WTC11 (cell line): ENCODE results near the gene NDUFC2. TPM values are rescaled to one million over a fixed set of nuclear protein-coding genes. Genes with fewer than 3 reads are reported as not detected.
"Not testable (repeated sequence)": the region's sequence is repeated elsewhere in the genome, so short reads cannot be mapped to it uniquely, and the experiment has no call there.

Experiments
- ATAC-seq: fragments of 200-7000 bp; cut with Tn5 transposase; 2 replicates; pipeline ENCODE4 v1.10.0; 2021; ENCODE audit warnings: mild to moderate bottlenecking, moderate library complexity
- CTCF ChIA-PET: fragments of 300-600 bp; sonication (Branson Sonifier 250); formaldehyde crosslinking; loops from one replicate; lab custom pipeline; 2021; ENCODE audit warnings: antibody characterized with exemption; lab: Charles Lee
- POLR2A ChIA-PET: fragments of 350-600 bp; sonication (Branson Sonifier 250); formaldehyde crosslinking; loops from one replicate; lab custom pipeline; 2021; ENCODE audit warnings: antibody characterized with exemption; lab: Charles Lee
- DNase-seq: peaks from one replicate; pipeline ENCODE4 v3.0.0; 2021; ENCODE audit warnings: low spot score
- H3K27ac Mint-ChIP-seq: 2 replicates; pipeline ENCODE4 v1.8.0; 2021; ENCODE audit warnings: mixed read lengths
- H3K27me3 Mint-ChIP-seq: 2 replicates; pipeline ENCODE4 v1.8.0; 2021; ENCODE audit warnings: low read depth, mild to moderate bottlenecking, moderate library complexity, mixed read lengths
- H3K36me3 Mint-ChIP-seq: 2 replicates; pipeline ENCODE4 v1.8.0; 2021; ENCODE audit warnings: mixed read lengths
- H3K4me1 Mint-ChIP-seq: 2 replicates; pipeline ENCODE4 v1.8.0; 2022; ENCODE audit warnings: mixed read lengths
- H3K4me3 Mint-ChIP-seq: 2 replicates; pipeline ENCODE4 v1.8.0; 2021; ENCODE audit warnings: mild to moderate bottlenecking, moderate library complexity, mixed read lengths
- H3K9me3 Mint-ChIP-seq: 2 replicates; pipeline ENCODE4 v1.8.0; 2021; ENCODE audit warnings: mixed read lengths
- CREB1 ChIP-seq: sonication (generic); formaldehyde crosslinking; IDR thresholded peaks from 2 replicates; pipeline ENCODE4 v1.8.0; 2023; ENCODE audit warnings: mild to moderate bottlenecking, missing genetic modification reagents
- EMX1 ChIP-seq: fragments of 250-450 bp; sonication (Bioruptor Pico); IDR thresholded peaks from 2 replicates; pipeline ENCODE4 v1.8.0; 2021; ENCODE audit warnings: mild to moderate bottlenecking
- ETV6 ChIP-seq: sonication (generic); formaldehyde crosslinking; IDR thresholded peaks from 2 replicates; pipeline ENCODE4 v1.8.1; 2022; ENCODE audit warnings: mild to moderate bottlenecking, missing genetic modification reagents
- GTF2I ChIP-seq: fragments of 250-450 bp; sonication (Bioruptor Pico); conservative IDR thresholded peaks from 2 replicates; pipeline ENCODE4 v1.4.0; 2021; ENCODE audit warnings: mild to moderate bottlenecking
- MLX ChIP-seq: sonication (generic); formaldehyde crosslinking; IDR thresholded peaks from 2 replicates; pipeline ENCODE4 v1.8.1; 2023; ENCODE audit warnings: mild to moderate bottlenecking, missing genetic modification reagents, moderate library complexity
- NFE2L1 ChIP-seq: sonication (generic); formaldehyde crosslinking; IDR thresholded peaks from 2 replicates; pipeline ENCODE4 v1.8.1; 2023; ENCODE audit warnings: missing genetic modification reagents
- PRRX2 ChIP-seq: fragments of 250-450 bp; sonication (Bioruptor Pico); IDR thresholded peaks from 2 replicates; pipeline ENCODE4 v1.8.0; 2021; ENCODE audit warnings: mild to moderate bottlenecking
- SMAD3 ChIP-seq: sonication (generic); formaldehyde crosslinking; IDR thresholded peaks from 2 replicates; pipeline ENCODE4 v1.8.0; 2022; ENCODE audit warnings: missing genetic modification reagents, mild to moderate bottlenecking, borderline replicate concordance
- SP1 ChIP-seq: sonication (generic); formaldehyde crosslinking; conservative IDR thresholded peaks from 2 replicates; pipeline ENCODE4 v1.8.1; 2022; ENCODE audit warnings: missing genetic modification reagents
- STAT6 ChIP-seq: sonication (generic); formaldehyde crosslinking; conservative IDR thresholded peaks from 2 replicates; pipeline ENCODE4 v1.8.1; 2023; ENCODE audit warnings: mild to moderate bottlenecking, low read depth, missing genetic modification reagents, moderate library complexity
- ZBTB21 ChIP-seq: sonication (generic); formaldehyde crosslinking; IDR thresholded peaks from 2 replicates; pipeline ENCODE4 v1.8.1; 2023; ENCODE audit warnings: mild to moderate bottlenecking, missing genetic modification reagents, borderline replicate concordance
- ZBTB43 ChIP-seq: sonication (generic); formaldehyde crosslinking; IDR thresholded peaks from 2 replicates; pipeline ENCODE4 v1.8.1; 2023; ENCODE audit warnings: mild to moderate bottlenecking, missing genetic modification reagents
- ZNF121 ChIP-seq: sonication (generic); formaldehyde crosslinking; IDR thresholded peaks from 2 replicates; pipeline ENCODE4 v1.8.0; 2023; ENCODE audit warnings: missing genetic modification reagents
- ZNF138 ChIP-seq: sonication (generic); formaldehyde crosslinking; conservative IDR thresholded peaks from 2 replicates; pipeline ENCODE4 v1.8.1; 2022; ENCODE audit warnings: mild to moderate bottlenecking, moderate library complexity, missing genetic modification reagents
- ZNF219 ChIP-seq: sonication (generic); formaldehyde crosslinking; IDR thresholded peaks from 2 replicates; pipeline ENCODE4 v1.8.0; 2023; ENCODE audit warnings: missing genetic modification reagents, mild to moderate bottlenecking, borderline replicate concordance
- ZNF317 ChIP-seq: sonication (generic); formaldehyde crosslinking; IDR thresholded peaks from 2 replicates; pipeline ENCODE4 v1.8.1; 2023; ENCODE audit warnings: low read depth, mild to moderate bottlenecking, moderate library complexity, missing genetic modification reagents, borderline replicate concordance
- ZNF396 ChIP-seq: fragments of 250-450 bp; sonication (Bioruptor Pico); IDR thresholded peaks from 2 replicates; pipeline ENCODE4 v1.8.0; 2021; ENCODE audit warnings: mild to moderate bottlenecking, moderate library complexity, borderline replicate concordance
- total RNA-seq: library from RNA; stranded (reverse); gene quantifications from 3 replicates; pipeline ENCODE4 v1.2.3, GENCODE V29; 2021
- TF ChIP-seq, protein P1 (sequence below): sonication (generic); formaldehyde crosslinking; IDR thresholded peaks from 2 replicates; pipeline ENCODE4 v1.8.0; 2022; ENCODE audit warnings: mild to moderate bottlenecking, missing genetic modification reagents
- TF ChIP-seq, protein P2 (sequence below): sonication (generic); formaldehyde crosslinking; IDR thresholded peaks from 2 replicates; pipeline ENCODE4 v1.8.0; 2022; ENCODE audit warnings: mild to moderate bottlenecking, missing genetic modification reagents
- TF ChIP-seq, protein P3 (sequence below): sonication (generic); formaldehyde crosslinking; IDR thresholded peaks from 2 replicates; pipeline ENCODE4 v1.8.0; 2023; ENCODE audit warnings: mild to moderate bottlenecking, missing genetic modification reagents
- TF ChIP-seq, protein P4 (sequence below): sonication (generic); formaldehyde crosslinking; IDR thresholded peaks from 2 replicates; pipeline ENCODE4 v1.8.0; 2023; ENCODE audit warnings: missing genetic modification reagents
- TF ChIP-seq, protein P5 (sequence below): sonication (generic); formaldehyde crosslinking; IDR thresholded peaks from 2 replicates; pipeline ENCODE4 v1.8.1; 2023; ENCODE audit warnings: mild to moderate bottlenecking, missing genetic modification reagents

Gene NDUFC2
- total RNA-seq, 1 experiment from 2014 or later, result 215 TPM

DNA sequence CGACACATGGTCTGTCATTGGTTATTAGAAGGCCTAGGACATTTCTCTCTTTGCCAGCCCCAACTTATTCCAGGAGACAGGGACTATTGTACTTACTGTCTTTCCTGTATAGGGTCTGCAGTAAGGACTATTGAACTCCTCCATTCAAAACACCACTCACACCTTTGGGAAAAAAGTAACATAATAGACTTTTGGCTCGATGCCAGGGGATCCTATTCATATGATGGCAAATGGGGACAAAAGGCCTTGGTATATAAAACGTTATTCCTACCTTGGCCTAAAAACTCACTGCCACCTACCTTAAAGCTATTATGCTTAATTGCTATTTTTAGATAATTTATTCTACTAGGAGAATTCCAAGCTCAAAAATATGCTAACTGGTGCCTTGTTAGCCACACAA is 6.3 kb upstream of the NDUFC2 start:
- H3K27me3 Mint-ChIP-seq, result peaks cover 6% of the 10 kb centered on the region
- TF ChIP-seq, protein P1, sequence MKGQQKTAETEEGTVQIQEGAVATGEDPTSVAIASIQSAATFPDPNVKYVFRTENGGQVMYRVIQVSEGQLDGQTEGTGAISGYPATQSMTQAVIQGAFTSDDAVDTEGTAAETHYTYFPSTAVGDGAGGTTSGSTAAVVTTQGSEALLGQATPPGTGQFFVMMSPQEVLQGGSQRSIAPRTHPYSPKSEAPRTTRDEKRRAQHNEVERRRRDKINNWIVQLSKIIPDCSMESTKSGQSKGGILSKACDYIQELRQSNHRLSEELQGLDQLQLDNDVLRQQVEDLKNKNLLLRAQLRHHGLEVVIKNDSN (CRISPR knock-in tag), result no peak
- TF ChIP-seq ETV6 (CRISPR knock-in tag) (no peak), EMX1 (CRISPR knock-in tag) (no peak), ZNF396 (CRISPR knock-in tag) (no peak), GTF2I (CRISPR knock-in tag) (no peak), STAT6 (CRISPR knock-in tag) (no peak), ZNF317 (no peak), CREB1 (CRISPR knock-in tag) (no peak), ZNF219 (CRISPR knock-in tag) (no peak), ZNF121 (CRISPR knock-in tag) (no peak), NFE2L1 (no peak)
- TF ChIP-seq, protein P2, sequence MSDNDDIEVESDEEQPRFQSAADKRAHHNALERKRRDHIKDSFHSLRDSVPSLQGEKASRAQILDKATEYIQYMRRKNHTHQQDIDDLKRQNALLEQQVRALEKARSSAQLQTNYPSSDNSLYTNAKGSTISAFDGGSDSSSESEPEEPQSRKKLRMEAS (CRISPR knock-in tag), result no peak
- TF ChIP-seq, protein P3, sequence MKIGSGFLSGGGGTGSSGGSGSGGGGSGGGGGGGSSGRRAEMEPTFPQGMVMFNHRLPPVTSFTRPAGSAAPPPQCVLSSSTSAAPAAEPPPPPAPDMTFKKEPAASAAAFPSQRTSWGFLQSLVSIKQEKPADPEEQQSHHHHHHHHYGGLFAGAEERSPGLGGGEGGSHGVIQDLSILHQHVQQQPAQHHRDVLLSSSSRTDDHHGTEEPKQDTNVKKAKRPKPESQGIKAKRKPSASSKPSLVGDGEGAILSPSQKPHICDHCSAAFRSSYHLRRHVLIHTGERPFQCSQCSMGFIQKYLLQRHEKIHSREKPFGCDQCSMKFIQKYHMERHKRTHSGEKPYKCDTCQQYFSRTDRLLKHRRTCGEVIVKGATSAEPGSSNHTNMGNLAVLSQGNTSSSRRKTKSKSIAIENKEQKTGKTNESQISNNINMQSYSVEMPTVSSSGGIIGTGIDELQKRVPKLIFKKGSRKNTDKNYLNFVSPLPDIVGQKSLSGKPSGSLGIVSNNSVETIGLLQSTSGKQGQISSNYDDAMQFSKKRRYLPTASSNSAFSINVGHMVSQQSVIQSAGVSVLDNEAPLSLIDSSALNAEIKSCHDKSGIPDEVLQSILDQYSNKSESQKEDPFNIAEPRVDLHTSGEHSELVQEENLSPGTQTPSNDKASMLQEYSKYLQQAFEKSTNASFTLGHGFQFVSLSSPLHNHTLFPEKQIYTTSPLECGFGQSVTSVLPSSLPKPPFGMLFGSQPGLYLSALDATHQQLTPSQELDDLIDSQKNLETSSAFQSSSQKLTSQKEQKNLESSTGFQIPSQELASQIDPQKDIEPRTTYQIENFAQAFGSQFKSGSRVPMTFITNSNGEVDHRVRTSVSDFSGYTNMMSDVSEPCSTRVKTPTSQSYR (CRISPR knock-in tag), result no peak
- TF ChIP-seq, protein P4, sequence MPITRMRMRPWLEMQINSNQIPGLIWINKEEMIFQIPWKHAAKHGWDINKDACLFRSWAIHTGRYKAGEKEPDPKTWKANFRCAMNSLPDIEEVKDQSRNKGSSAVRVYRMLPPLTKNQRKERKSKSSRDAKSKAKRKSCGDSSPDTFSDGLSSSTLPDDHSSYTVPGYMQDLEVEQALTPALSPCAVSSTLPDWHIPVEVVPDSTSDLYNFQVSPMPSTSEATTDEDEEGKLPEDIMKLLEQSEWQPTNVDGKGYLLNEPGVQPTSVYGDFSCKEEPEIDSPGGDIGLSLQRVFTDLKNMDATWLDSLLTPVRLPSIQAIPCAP, result no peak
- H3K4me3 Mint-ChIP-seq, result no peak overlapping the region
- CTCF ChIA-PET, result no interaction called here
- H3K4me1 Mint-ChIP-seq, result peaks cover 1% of the 10 kb centered on the region; the same call in 1 of the 2 replicates
- no peaks in the 10 kb centered on the region for H3K36me3 Mint-ChIP-seq
- H3K27ac Mint-ChIP-seq, result no peak overlapping the region
- POLR2A ChIA-PET, result no interaction called here
- no peak for ATAC-seq
- H3K9me3 Mint-ChIP-seq, result no peaks in the 10 kb centered on the region
- DNase-seq, result no peak

GRCh38 chr11:78084506-78084905 is 4.8 kb upstream of the NDUFC2 start:
- H3K9me3 Mint-ChIP-seq, ATAC-seq, H3K4me3 Mint-ChIP-seq, DNase-seq, H3K4me1 Mint-ChIP-seq, H3K27me3 Mint-ChIP-seq, CTCF ChIA-PET, H3K36me3 Mint-ChIP-seq, H3K27ac Mint-ChIP-seq, POLR2A ChIA-PET: not testable (repeated sequence)

DNA sequence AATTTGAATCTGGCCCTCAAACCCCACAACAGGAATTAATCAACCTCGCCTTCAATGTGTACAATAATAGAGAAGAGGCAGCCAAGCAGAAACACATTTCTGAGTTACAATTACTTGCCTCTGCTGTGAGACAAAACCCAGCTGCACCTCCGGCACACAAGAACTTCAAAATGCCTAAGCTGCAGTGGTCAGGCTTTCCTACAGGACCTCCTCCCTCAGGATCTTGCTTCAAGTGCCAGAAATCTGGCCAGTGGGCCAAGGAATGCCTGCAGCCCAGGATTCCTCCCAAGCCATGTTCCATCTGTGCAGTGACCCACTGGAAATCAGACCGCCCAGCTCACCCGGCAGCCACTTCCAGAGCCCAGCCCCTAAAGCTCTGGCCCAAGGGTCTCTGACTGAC is 3.4 kb upstream of the NDUFC2 start:
- no peaks in the 10 kb centered on the region for H3K36me3 Mint-ChIP-seq
- peaks cover 8% of the 10 kb centered on the region for H3K27me3 Mint-ChIP-seq
- no peak overlapping the region for H3K4me3 Mint-ChIP-seq
- ATAC-seq (no peak), DNase-seq (no peak)
- peaks cover 13% of the 10 kb centered on the region for H3K4me1 Mint-ChIP-seq
- no peaks in the 10 kb centered on the region for H3K9me3 Mint-ChIP-seq
- POLR2A ChIA-PET, result no interaction called here
- CTCF ChIA-PET, result no interaction called here
- H3K27ac Mint-ChIP-seq, result no peak overlapping the region
- TF ChIP-seq PRRX2, result no peak
- TF ChIP-seq SP1 (CRISPR knock-in tag), result no peak
- no peak for TF ChIP-seq NFE2L1
- no peak for TF ChIP-seq SMAD3 (CRISPR knock-in tag)
- TF ChIP-seq, protein P5, sequence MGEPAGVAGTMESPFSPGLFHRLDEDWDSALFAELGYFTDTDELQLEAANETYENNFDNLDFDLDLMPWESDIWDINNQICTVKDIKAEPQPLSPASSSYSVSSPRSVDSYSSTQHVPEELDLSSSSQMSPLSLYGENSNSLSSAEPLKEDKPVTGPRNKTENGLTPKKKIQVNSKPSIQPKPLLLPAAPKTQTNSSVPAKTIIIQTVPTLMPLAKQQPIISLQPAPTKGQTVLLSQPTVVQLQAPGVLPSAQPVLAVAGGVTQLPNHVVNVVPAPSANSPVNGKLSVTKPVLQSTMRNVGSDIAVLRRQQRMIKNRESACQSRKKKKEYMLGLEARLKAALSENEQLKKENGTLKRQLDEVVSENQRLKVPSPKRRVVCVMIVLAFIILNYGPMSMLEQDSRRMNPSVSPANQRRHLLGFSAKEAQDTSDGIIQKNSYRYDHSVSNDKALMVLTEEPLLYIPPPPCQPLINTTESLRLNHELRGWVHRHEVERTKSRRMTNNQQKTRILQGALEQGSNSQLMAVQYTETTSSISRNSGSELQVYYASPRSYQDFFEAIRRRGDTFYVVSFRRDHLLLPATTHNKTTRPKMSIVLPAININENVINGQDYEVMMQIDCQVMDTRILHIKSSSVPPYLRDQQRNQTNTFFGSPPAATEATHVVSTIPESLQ (CRISPR knock-in tag), result no peak
- TF ChIP-seq ZNF138 (CRISPR knock-in tag), result no peak
- no peak for TF ChIP-seq ZBTB21
- TF ChIP-seq ZNF219 (CRISPR knock-in tag), result no peak
- no peak for TF ChIP-seq ZBTB43 (CRISPR knock-in tag)
- TF ChIP-seq EMX1 (CRISPR knock-in tag), result no peak
- no peak for TF ChIP-seq MLX (CRISPR knock-in tag)
